HFFc6 (cell line): ENCODE results near the gene WDR33. TPM values are rescaled to one million over a fixed set of nuclear protein-coding genes. Genes with fewer than 3 reads are reported as not detected.

Experiments used
- DNase-seq: peaks from one replicate; pipeline ENCODE4 v3.0.0-alpha.2; 2018
- H3K27ac Mint-ChIP-seq: 2 replicates; pipeline ENCODE4 v1.8.0; 2020; ENCODE audit warnings: mild to moderate bottlenecking, mixed read lengths
- H3K27me3 Mint-ChIP-seq: 2 replicates; pipeline ENCODE4 v1.8.0; 2021; ENCODE audit warnings: mild to moderate bottlenecking, moderate library complexity, mixed read lengths; ENCODE audit not compliant: insufficient read depth
- H3K36me3 Mint-ChIP-seq: 2 replicates; pipeline ENCODE4 v1.8.0; 2021; ENCODE audit warnings: low read depth, mixed read lengths
- H3K4me1 Mint-ChIP-seq: 2 replicates; pipeline ENCODE4 v1.8.0; 2020; ENCODE audit warnings: low read depth, mixed read lengths
- H3K4me3 Mint-ChIP-seq: 2 replicates; pipeline ENCODE4 v1.8.0; 2020; ENCODE audit warnings: mild to moderate bottlenecking, moderate library complexity, mixed read lengths
- H3K9me3 Mint-ChIP-seq: 2 replicates; pipeline ENCODE4 v1.8.0; 2020; ENCODE audit warnings: mild to moderate bottlenecking, mixed read lengths
- long read RNA-seq: library from polyadenylated mRNA; unstranded; transcript quantifications from one replicate; pipeline ENCODE4 v2.0.0, GENCODE V29; 2019
- total RNA-seq, 6 experiments: library from RNA; stranded (reverse); fragmentation: NEBNext Ultra II Directional; extraction: Animal tissue kit (Norgen Biotek cat#: 25700); gene quantifications; 2 replicates in 1 of 6; 3 replicates in 5 of 6; pipeline ENCODE4 v1.2.3, GENCODE V29; 2021
- TF ChIP-seq, protein P1 (sequence below): fragments of 200-600 bp; sonication (generic); IDR thresholded peaks from 2 replicates; pipeline ENCODE4 v1.5.0; 2021; ENCODE audit warnings: antibody characterized with exemption, mild to moderate bottlenecking

Gene WDR33
- total RNA-seq = 10 to 100 TPM; 36.3 to 40.1 (median 39.4) TPM
- long read RNA-seq, full-length matches to known transcripts = 20 of 35 reads
- long read RNA-seq, partial matches to known transcripts = 9 of 35 reads
- long read RNA-seq, other reads (novel, unspliced or antisense) = 6 of 35 reads

DNA sequence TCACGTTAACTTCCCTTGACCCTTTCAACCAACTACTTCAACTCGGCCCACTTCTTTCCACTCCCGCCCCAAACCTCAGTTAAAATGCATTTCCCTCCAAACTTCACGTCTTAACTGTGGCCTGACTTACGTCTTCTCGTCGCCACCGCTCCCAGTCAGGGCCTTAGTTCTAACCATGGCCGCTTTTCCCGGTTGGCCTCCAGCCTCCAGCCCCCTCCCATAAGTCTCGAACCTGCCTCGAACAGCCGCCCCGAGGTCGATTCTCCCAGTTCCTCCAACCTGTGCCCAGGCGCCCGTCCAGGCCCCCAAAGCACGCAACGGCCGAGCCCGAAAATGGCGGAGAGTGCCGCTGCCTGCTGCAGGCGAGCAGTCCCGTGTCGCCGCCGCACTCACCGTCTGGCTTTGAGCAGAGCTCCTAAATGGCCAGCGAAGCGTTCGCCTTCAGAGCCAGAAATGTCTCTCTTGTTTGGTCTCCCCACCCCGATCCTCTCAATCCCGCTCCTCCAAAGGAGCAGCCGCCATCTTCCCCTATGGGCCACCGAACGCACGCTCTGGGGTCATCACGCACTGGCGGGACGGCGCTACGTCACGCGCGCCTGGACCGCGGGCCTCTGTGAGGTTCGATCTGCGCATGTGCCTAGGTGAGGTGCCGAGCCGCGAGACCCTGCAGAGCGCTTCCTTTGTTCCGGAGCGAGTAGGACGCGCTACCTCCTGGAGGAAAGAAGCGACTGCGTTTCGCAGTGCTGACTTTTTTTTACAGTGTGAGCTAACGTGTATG is at the start of gene WDR33:
Gene WDR33 (minus strand): TSS at position 553 of the 778 bp plus-strand sequence. CDS start 40,190 bp downstream, outside the sequence.
- no peaks in the 10 kb centered on the region for H3K9me3 Mint-ChIP-seq
- DNase-seq = peak; percentile 73
- peaks cover 35% of the 10 kb centered on the region for H3K4me1 Mint-ChIP-seq
- peaks cover 4% of the 10 kb centered on the region; the same call in 1 of the 2 replicates for H3K27me3 Mint-ChIP-seq
- H3K27ac Mint-ChIP-seq = peak within 1 kb of the TSS; percentile 96
- peaks cover 20% of the 10 kb centered on the region for H3K36me3 Mint-ChIP-seq
- TF ChIP-seq, protein P1, sequence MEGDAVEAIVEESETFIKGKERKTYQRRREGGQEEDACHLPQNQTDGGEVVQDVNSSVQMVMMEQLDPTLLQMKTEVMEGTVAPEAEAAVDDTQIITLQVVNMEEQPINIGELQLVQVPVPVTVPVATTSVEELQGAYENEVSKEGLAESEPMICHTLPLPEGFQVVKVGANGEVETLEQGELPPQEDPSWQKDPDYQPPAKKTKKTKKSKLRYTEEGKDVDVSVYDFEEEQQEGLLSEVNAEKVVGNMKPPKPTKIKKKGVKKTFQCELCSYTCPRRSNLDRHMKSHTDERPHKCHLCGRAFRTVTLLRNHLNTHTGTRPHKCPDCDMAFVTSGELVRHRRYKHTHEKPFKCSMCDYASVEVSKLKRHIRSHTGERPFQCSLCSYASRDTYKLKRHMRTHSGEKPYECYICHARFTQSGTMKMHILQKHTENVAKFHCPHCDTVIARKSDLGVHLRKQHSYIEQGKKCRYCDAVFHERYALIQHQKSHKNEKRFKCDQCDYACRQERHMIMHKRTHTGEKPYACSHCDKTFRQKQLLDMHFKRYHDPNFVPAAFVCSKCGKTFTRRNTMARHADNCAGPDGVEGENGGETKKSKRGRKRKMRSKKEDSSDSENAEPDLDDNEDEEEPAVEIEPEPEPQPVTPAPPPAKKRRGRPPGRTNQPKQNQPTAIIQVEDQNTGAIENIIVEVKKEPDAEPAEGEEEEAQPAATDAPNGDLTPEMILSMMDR = peak; percentile 27
- peak within 1 kb of the TSS; percentile 92 for H3K4me3 Mint-ChIP-seq

DNA sequence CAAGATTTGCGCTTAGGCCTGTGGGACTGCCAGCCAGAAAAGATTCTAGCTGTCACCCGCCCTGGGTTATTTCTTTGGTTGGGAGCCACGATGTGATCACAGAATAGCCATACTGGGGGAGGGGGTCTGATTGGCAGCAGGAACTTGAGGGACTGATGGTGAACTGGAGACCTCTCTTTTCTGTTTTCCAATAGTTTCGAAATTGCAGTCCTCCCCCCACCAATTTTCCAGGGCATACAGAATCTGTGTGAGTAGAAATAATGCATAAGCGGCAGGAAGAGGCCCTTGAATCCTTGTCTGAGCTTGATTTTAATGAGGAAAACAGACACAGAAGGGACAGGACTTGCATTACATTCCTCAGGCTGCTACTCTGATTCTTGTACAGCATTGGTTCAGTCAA is 49.2 kb upstream of the WDR33 start:
- Mint-ChIP-seq H3K36me3 (peaks cover 26% of the 10 kb centered on the region), H3K4me1 (peaks cover 8% of the 10 kb centered on the region), H3K9me3 (no peaks in the 10 kb centered on the region), H3K4me3 (no peak overlapping the region), H3K27me3 (no peaks in the 10 kb centered on the region; the same call in 1 of the 2 replicates), H3K27ac (no peak overlapping the region)
- TF ChIP-seq, protein P1 = no peak
- no peak for DNase-seq

DNA sequence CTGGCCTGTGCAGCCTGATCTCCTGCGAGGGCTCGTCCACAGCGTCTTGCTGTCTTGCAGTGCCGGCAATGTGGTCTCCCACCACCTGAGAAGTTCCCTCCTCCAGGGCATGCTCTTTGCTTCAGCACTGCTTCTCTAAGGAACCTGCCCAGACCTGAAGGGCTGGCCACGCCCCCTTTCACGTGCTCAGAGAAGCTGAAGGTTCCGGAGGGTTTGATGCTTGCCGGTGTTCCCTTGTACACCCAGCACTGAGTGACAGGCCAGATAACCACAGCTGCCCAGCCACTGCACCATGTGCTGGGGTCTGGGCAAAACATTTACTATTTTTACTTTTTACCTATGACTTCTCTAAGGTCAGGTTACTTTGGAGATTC is 48.7 kb upstream of the WDR33 start:
- no peaks in the 10 kb centered on the region for H3K9me3 Mint-ChIP-seq
- TF ChIP-seq, protein P1 = no peak
- no peaks in the 10 kb centered on the region; the same call in 1 of the 2 replicates for H3K27me3 Mint-ChIP-seq
- no peak overlapping the region for H3K4me3 Mint-ChIP-seq
- DNase-seq = no peak
- H3K4me1 Mint-ChIP-seq = peaks cover 7% of the 10 kb centered on the region
- H3K27ac Mint-ChIP-seq = no peak overlapping the region
- H3K36me3 Mint-ChIP-seq = peaks cover 22% of the 10 kb centered on the region

DNA sequence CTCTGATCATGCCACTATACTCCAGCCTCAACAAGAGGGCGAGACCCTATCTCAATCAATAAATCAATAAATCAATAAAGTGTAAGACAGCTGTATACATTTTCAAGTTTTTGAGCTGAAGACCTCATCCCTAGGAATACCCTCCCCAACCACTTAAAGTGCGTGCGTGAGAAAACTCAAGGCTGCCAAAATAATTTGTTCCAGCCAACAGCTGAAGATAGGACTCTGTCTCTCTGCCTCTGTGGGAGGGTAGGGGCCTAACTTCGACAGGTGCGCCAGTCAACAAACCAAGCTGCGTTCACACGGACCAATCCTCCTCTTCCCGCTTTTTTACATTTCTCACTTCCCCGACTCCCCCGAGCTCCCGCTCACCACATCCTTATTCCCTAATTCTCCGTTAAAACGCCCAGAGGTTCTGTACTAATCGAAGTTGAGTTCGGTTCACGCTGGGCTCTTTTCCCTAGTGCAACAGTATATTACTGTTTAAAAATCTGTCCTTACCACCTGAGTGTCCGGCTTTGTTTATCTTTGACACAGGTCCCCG is 46.4 kb upstream of the WDR33 start:
- Mint-ChIP-seq H3K27ac (peak overlapping the region; percentile 46), H3K36me3 (peaks cover 10% of the 10 kb centered on the region; the same call in 1 of the 2 replicates), H3K27me3 (no peaks in the 10 kb centered on the region; the same call in 1 of the 2 replicates), H3K4me3 (peak overlapping the region; percentile 92), H3K4me1 (peaks cover 21% of the 10 kb centered on the region), H3K9me3 (no peaks in the 10 kb centered on the region)
- no peak for DNase-seq
- TF ChIP-seq, protein P1 = no peak

DNA sequence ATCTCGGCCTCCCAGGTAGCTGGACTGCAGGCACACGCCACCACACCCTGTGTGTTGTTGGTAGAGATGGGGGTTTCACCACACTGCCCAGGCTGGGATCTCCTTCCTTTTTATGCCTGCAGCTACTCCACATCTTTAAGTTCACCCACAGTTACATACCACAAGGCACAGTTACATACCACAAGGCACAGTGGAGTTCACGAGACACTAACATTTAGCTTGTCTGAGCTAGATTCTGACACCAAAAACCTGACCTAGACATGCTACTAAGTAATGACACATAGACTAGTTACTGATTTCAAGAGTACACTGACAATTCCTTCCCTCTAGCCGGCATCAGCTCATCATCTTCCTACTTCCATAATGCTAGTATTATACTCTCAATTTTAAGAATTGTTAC is 42.7 kb upstream of the WDR33 start:
- Mint-ChIP-seq H3K27ac (peak overlapping the region; percentile 4; the same call in 1 of the 2 replicates), H3K4me3 (no peak overlapping the region), H3K27me3 (no peaks in the 10 kb centered on the region), H3K4me1 (peaks cover 21% of the 10 kb centered on the region), H3K9me3 (no peaks in the 10 kb centered on the region), H3K36me3 (peaks cover 25% of the 10 kb centered on the region)
- TF ChIP-seq, protein P1 = no peak
- no peak for DNase-seq
